Mammary epithelial cell (primary cell): Measurements from ENCODE around the gene PLCD1.

ENCODE experiments used
- EZH2 ChIP-seq: IDR thresholded peaks from 2 replicates; pipeline ENCODE4 v1.6.1; 2012; ENCODE audit warnings: low read length, inconsistent platforms, borderline replicate concordance
- TF ChIP-seq, protein P1 (sequence below), 2 donors: IDR thresholded peaks in 1 of 2; conservative IDR thresholded peaks in 1 of 2; 2 replicates each; pipeline ENCODE4 v1.5.1; 2011 to 2012; ENCODE audit warnings: inconsistent platforms in 2 of 2, low read length in 2 of 2, mild to moderate bottlenecking in 2 of 2, control low read depth in 1 of 2, low read depth in 1 of 2; ENCODE audit not compliant: insufficient read depth in 1 of 2; ENCODE audit errors: extremely low read depth in 1 of 2

- TF ChIP-seq, protein P1, sequence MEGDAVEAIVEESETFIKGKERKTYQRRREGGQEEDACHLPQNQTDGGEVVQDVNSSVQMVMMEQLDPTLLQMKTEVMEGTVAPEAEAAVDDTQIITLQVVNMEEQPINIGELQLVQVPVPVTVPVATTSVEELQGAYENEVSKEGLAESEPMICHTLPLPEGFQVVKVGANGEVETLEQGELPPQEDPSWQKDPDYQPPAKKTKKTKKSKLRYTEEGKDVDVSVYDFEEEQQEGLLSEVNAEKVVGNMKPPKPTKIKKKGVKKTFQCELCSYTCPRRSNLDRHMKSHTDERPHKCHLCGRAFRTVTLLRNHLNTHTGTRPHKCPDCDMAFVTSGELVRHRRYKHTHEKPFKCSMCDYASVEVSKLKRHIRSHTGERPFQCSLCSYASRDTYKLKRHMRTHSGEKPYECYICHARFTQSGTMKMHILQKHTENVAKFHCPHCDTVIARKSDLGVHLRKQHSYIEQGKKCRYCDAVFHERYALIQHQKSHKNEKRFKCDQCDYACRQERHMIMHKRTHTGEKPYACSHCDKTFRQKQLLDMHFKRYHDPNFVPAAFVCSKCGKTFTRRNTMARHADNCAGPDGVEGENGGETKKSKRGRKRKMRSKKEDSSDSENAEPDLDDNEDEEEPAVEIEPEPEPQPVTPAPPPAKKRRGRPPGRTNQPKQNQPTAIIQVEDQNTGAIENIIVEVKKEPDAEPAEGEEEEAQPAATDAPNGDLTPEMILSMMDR (conservative IDR thresholded peaks at IDR 0.05 in 1 of 2, IDR thresholded peaks at IDR 0.05 in 1 of 2; ENCODE audit: extremely low read depth in 1 of 2, insufficient read depth in 1 of 2, low read depth in 1 of 2, low read length in 2 of 2) = no peak
- TF ChIP-seq EZH2 = no peak
Observed at GRCh38 chr3:37997791-37998370, 31.6 kb downstream of the PLCD1 start.
